ENCODE results near the gene OR8K1. TPM values are rescaled to one million over a fixed set of nuclear protein-coding genes. Genes with fewer than 3 reads are reported as not detected.

OR8K1 gene
- polyA plus RNA-seq, 3 donors, result not detected

DNA sequence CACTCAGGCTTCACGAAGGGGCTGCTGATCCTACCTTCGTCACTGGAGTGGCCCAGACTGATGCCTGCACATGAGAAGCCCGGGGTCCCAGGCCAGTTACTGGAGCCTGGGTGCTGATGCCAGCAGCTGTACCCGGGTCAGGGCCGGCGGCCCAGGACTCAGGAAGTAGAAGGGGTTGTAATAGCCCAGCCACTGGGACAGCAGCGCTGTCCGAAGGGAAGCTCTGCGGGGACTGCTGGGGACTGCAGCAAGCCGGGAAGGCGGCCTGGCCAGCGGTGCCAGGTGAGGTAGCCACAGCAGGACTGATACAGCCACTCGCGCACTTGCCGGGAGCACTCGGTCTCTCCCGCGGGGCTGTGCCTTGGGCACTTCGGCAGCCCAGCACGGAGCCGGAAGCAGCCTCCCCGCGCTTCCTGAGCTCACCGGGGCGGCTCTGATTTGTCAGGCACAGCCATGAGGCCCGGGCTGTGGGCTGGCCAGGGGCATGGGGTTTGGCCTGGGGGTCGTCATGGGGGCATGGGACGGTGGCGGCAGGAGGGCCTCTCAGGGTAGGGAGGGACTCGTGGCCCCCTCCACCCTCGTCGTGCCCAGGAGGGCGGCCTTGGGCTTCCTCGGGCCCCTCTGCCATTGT lies 13.9 kb upstream of the OR8K1 start:
- Histone ChIP-seq H3K27ac (ENCODE audit: low read depth in 1 of 2, low read length in 2 of 2) (no peak overlapping the region), H4K20me1 (ENCODE audit: insufficient read depth, low read length) (no peaks in the 10 kb centered on the region), H3K9me3 (replicated peaks in 1 of 2; ENCODE audit: control insufficient read depth in 1 of 2, insufficient read depth in 1 of 2, low read length in 2 of 2) (peaks cover 35 to 36% of the 10 kb centered on the region in 2 donors), H3K79me2 (ENCODE audit: insufficient read depth, low read length) (no peaks in the 10 kb centered on the region), H3K4me1 (ENCODE audit: control insufficient read depth in 1 of 2, insufficient read depth in 2 of 2, low read length in 2 of 2) (no peaks in the 10 kb centered on the region), H2AFZ (ENCODE audit: insufficient read depth, low read depth, low read length, poor library complexity, severe bottlenecking) (no peak overlapping the region), H3K4me3 (replicated peaks in 1 of 3; ENCODE audit: low read depth in 2 of 3, low read length in 3 of 3) (no peak overlapping the region), H3K36me3 (replicated peaks in 1 of 2; ENCODE audit: control insufficient read depth in 1 of 2, insufficient read depth in 2 of 2, low read length in 2 of 2) (no peaks in the 10 kb centered on the region), H3K27me3 (ENCODE audit: control insufficient read depth in 2 of 2, insufficient read depth in 2 of 2, low read length in 2 of 2) (no peaks in the 10 kb centered on the region), H3K9ac (ENCODE audit: insufficient read depth, low read length, poor library complexity, severe bottlenecking) (no peak overlapping the region), H3K4me2 (replicated peaks; ENCODE audit: extremely low read depth, low read length, poor library complexity, severe bottlenecking) (no peak overlapping the region)
- DNase-seq, result no peak
- H3K4me1 Mint-ChIP-seq, result no peaks in the 10 kb centered on the region
- WGBS (ENCODE audit: insufficient coverage), result 87% methylated on average over 33 of the region's 34 CpGs
- peaks cover 0 to 2% (median 0%) of the 10 kb centered on the region in 3 donors for H3K27me3 Mint-ChIP-seq (ENCODE audit: low read depth in 3 of 3)
- H3K36me3 Mint-ChIP-seq, result no peaks in the 10 kb centered on the region
- intact Hi-C loops (cut with micrococcal nuclease), result no loop called here
- H3K4me3 Mint-ChIP-seq, result no peak overlapping the region
- peaks cover 3 to 15% (median 4%) of the 10 kb centered on the region in 7 donors for H3K9me3 Mint-ChIP-seq
- TF ChIP-seq, protein P1, sequence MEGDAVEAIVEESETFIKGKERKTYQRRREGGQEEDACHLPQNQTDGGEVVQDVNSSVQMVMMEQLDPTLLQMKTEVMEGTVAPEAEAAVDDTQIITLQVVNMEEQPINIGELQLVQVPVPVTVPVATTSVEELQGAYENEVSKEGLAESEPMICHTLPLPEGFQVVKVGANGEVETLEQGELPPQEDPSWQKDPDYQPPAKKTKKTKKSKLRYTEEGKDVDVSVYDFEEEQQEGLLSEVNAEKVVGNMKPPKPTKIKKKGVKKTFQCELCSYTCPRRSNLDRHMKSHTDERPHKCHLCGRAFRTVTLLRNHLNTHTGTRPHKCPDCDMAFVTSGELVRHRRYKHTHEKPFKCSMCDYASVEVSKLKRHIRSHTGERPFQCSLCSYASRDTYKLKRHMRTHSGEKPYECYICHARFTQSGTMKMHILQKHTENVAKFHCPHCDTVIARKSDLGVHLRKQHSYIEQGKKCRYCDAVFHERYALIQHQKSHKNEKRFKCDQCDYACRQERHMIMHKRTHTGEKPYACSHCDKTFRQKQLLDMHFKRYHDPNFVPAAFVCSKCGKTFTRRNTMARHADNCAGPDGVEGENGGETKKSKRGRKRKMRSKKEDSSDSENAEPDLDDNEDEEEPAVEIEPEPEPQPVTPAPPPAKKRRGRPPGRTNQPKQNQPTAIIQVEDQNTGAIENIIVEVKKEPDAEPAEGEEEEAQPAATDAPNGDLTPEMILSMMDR (IDR thresholded peaks at IDR 0.05), result no peak
- H3K27ac Mint-ChIP-seq, result no peak overlapping the region

DNA sequence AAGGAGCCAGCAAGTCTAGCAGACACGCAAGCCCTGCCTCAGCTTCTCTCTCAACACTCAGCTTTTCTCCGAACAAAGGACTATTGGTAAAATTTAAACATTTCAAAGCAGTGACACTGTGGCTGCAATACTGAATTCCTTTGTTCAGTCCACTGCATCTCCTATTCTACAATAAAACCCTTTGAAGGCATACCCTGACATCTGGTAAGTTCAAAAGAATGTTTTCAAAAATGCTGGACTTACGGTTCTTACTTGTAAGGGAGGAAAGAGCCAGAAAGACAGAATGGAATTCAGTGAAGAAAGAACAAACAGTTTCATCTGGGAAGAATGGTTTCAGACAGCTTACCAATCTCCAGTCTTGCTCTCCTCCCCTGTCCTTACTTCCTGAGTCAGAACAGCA lies 12.7 kb upstream of the OR8K1 start:
- Histone ChIP-seq H3K79me2 (ENCODE audit: insufficient read depth, low read length) (no peaks in the 10 kb centered on the region), H4K20me1 (ENCODE audit: insufficient read depth, low read length) (no peaks in the 10 kb centered on the region), H3K27me3 (ENCODE audit: control insufficient read depth in 2 of 2, insufficient read depth in 2 of 2, low read length in 2 of 2) (no peaks in the 10 kb centered on the region), H3K9me3 (replicated peaks in 1 of 2; ENCODE audit: control insufficient read depth in 1 of 2, insufficient read depth in 1 of 2, low read length in 2 of 2) (peaks cover 37 to 44% of the 10 kb centered on the region in 2 donors), H3K36me3 (replicated peaks in 1 of 2; ENCODE audit: control insufficient read depth in 1 of 2, insufficient read depth in 2 of 2, low read length in 2 of 2) (no peaks in the 10 kb centered on the region), H3K27ac (ENCODE audit: low read depth in 1 of 2, low read length in 2 of 2) (no peak overlapping the region), H3K4me1 (ENCODE audit: control insufficient read depth in 1 of 2, insufficient read depth in 2 of 2, low read length in 2 of 2) (no peaks in the 10 kb centered on the region), H2AFZ (ENCODE audit: insufficient read depth, low read depth, low read length, poor library complexity, severe bottlenecking) (no peak overlapping the region), H3K4me2 (replicated peaks; ENCODE audit: extremely low read depth, low read length, poor library complexity, severe bottlenecking) (no peak overlapping the region), H3K4me3 (replicated peaks in 1 of 3; ENCODE audit: low read depth in 2 of 3, low read length in 3 of 3) (no peak overlapping the region), H3K9ac (ENCODE audit: insufficient read depth, low read length, poor library complexity, severe bottlenecking) (no peak overlapping the region)
- Mint-ChIP-seq H3K27me3 (ENCODE audit: low read depth in 3 of 3) (no peaks in the 10 kb centered on the region), H3K4me1 (no peaks in the 10 kb centered on the region), H3K4me3 (no peak overlapping the region), H3K9me3 (peaks cover 3 to 20% (median 6%) of the 10 kb centered on the region in 7 donors), H3K36me3 (no peaks in the 10 kb centered on the region), H3K27ac (no peak overlapping the region)
- intact Hi-C loops (cut with micrococcal nuclease), result no loop called here
- TF ChIP-seq, protein P1 (IDR thresholded peaks at IDR 0.05), result no peak
- WGBS (ENCODE audit: insufficient coverage), result 64% methylated on average over 2 of the region's 3 CpGs
- DNase-seq, result no peak
